GM21619 (cell line): ENCODE measurements around the gene STING1.
"Not testable (repeated sequence)": the region's sequence is repeated elsewhere in the genome, so short reads cannot be mapped to it uniquely, and the experiment has no call there.

Experiments used
- ATAC-seq: cut with Tn5 transposase; IDR thresholded peaks from one replicate; pipeline ENCODE4 v1.9.1; 2021; ENCODE audit not compliant: unreplicated experiment

STING1 gene

DNA sequence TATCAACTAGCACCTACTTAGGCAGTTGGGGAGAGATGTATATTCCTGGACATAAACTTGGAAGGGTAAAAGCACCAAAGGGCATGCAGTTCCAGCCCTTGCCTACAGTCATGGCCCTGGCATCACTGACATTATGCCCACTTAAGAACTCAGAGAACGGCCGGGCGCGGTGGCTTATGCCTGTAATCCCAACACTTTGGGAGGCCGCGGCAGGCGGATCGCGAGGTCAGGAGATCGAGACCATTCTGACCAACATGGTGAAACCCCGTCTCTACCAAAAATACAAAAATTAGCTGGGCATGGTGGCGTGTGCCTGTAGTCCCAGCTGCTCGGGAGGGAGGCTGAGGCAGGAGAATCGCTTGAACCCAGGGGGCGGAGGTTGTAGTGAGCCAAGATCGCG, 42.1 kb downstream of the STING1 start:
- not testable (repeated sequence) for ATAC-seq

- peak; percentile 90 for ATAC-seq
Observed at GRCh38 chr5:139439013-139439903, 43.3 kb downstream of the STING1 start, which contains the start of gene DNAJC18. Gene DNAJC18 (minus strand): TSS chr5:139439525. CDS start chr5:139439445, 80 bp downstream.

- no peak for ATAC-seq
Observed at GRCh38 chr5:139438707-139439012, 43.9 kb downstream of the STING1 start.

GRCh38 chr5:139435676-139436075, 46.9 kb downstream of the STING1 start:
- ATAC-seq = no peak

GRCh38 chr5:139431706-139432105, 50.9 kb downstream of the STING1 start:
- no peak for ATAC-seq

DNA sequence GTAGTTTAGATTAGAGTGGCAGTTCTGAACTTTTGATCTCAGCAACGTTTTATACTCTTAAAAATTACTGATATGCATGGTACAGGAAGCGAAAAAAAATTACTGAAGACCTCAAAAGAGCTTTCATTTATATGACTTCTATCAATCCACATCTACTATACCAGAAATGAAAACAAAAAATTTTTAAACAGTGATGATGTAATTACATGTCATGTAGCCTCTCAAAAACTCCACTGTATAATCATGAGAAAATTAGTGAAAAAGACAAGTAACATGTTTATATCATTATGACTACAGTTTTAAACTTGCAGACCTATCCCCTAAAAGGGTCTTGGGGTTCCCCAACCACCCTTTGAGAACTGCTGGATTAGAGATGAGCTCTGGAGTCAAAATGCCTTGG, 52.5 kb downstream of the STING1 start:
- ATAC-seq = no peak

- ATAC-seq = no peak
Observed at GRCh38 chr5:139426203-139426885, 56.2 kb downstream of the STING1 start.
